Stomach (tissue), 4 donors: ENCODE results near the gene GOLGB1.

Experiments
- EP300 ChIP-seq: sonication (generic); formaldehyde crosslinking; IDR thresholded peaks from one replicate; pipeline ENCODE4 v1.6.1; 2017; ENCODE audit warnings: antibody characterized with exemption
- TF ChIP-seq, protein P1 (sequence below), 7 experiments: fragments of 450-650 bp in 4 of 7; fragments of 200-600 bp in 3 of 7; sonication (generic) in 3 of 7; IDR thresholded peaks; one replicate each; pipeline ENCODE4 v1.5.1; 2016 to 2019; ENCODE audit warnings: antibody characterized with exemption in 7 of 7, control low read depth in 2 of 7, mild to moderate bottlenecking in 1 of 7

DNA sequence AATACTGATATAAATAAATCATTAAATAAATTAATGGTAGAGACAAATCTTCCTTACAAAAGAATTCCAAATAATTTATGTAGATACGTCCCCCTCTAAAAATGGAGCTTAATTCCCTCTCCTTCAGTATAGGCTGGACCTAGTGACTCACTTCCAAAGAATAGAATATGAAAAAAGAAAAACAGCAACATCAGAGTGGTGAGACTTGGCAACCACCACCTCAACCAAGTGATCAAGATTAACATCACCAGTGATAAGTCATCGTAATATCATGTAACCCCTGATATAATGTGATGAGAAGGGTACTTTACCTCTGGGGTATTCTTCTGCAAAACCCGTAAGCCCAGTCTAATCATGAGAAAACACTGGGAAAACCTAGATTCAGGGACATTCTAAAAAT is 13.4 kb downstream of the GOLGB1 start:
- TF ChIP-seq, protein P1, sequence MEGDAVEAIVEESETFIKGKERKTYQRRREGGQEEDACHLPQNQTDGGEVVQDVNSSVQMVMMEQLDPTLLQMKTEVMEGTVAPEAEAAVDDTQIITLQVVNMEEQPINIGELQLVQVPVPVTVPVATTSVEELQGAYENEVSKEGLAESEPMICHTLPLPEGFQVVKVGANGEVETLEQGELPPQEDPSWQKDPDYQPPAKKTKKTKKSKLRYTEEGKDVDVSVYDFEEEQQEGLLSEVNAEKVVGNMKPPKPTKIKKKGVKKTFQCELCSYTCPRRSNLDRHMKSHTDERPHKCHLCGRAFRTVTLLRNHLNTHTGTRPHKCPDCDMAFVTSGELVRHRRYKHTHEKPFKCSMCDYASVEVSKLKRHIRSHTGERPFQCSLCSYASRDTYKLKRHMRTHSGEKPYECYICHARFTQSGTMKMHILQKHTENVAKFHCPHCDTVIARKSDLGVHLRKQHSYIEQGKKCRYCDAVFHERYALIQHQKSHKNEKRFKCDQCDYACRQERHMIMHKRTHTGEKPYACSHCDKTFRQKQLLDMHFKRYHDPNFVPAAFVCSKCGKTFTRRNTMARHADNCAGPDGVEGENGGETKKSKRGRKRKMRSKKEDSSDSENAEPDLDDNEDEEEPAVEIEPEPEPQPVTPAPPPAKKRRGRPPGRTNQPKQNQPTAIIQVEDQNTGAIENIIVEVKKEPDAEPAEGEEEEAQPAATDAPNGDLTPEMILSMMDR (IDR thresholded peaks at IDR 0.05) = no peak
- TF ChIP-seq EP300 = no peak
